ENCODE results near the gene RAB40C.

DNA sequence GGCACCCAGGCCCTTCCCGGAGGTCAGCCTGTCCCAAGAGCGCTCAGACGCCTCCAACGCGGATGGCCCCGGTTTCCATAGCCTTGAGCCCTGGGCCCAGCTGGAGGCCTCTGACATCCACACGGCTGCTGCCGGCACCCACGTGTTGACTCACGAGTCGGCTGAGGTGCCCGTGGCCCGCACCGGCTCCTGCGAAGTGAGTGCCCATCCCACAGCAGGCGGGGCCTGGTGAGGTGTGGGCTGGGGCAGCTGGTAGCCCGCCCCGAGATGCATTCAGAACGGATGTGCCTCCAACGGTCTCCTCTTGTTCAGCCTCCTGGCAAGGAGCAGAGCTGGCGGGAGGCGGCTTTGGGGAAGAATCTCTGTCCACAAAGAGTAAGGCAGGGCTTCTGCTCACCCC is 62.0 kb downstream of the RAB40C start:
- TF ChIP-seq TAF1 (conservative IDR thresholded peaks at IDR 0.05), result no peak
- TF ChIP-seq, protein P1, sequence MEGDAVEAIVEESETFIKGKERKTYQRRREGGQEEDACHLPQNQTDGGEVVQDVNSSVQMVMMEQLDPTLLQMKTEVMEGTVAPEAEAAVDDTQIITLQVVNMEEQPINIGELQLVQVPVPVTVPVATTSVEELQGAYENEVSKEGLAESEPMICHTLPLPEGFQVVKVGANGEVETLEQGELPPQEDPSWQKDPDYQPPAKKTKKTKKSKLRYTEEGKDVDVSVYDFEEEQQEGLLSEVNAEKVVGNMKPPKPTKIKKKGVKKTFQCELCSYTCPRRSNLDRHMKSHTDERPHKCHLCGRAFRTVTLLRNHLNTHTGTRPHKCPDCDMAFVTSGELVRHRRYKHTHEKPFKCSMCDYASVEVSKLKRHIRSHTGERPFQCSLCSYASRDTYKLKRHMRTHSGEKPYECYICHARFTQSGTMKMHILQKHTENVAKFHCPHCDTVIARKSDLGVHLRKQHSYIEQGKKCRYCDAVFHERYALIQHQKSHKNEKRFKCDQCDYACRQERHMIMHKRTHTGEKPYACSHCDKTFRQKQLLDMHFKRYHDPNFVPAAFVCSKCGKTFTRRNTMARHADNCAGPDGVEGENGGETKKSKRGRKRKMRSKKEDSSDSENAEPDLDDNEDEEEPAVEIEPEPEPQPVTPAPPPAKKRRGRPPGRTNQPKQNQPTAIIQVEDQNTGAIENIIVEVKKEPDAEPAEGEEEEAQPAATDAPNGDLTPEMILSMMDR (IDR thresholded peaks at IDR 0.05; ENCODE audit: low read depth, low read length, missing input control), result no peak
- TF ChIP-seq, protein P2, sequence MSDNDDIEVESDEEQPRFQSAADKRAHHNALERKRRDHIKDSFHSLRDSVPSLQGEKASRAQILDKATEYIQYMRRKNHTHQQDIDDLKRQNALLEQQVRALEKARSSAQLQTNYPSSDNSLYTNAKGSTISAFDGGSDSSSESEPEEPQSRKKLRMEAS (IDR thresholded peaks at IDR 0.05), result no peak
- no peak for TF ChIP-seq SP1 (IDR thresholded peaks at IDR 0.05)
- TF ChIP-seq RAD21 (IDR thresholded peaks at IDR 0.05), result no peak

Measured in liver (tissue), 3 donors.